Cardiac fibroblast (primary cell): ENCODE results near the gene GALNS.

Experiments
- DNase-seq, 2 donors: peaks; one replicate each; pipeline versions ENCODE4 v3.0.0 to v3.0.0-alpha.2; 2010; ENCODE audit warnings: low read depth in 2 of 2
- H3K4me3 ChIP-seq, 2 donors: replicated peaks in 1 of 2; 1 replicate in 1 of 2; 2 replicates in 1 of 2; pipeline ENCODE4 v1.5.1; 2011; ENCODE audit warnings: low read depth in 2 of 2, low read length in 2 of 2, mild to moderate bottlenecking in 2 of 2, moderate library complexity in 1 of 2
- CTCF ChIP-seq: IDR thresholded peaks from one replicate; pipeline ENCODE4 v1.5.1; 2011; ENCODE audit warnings: low read depth, mild to moderate bottlenecking, low read length, inconsistent platforms

GALNS gene

DNA sequence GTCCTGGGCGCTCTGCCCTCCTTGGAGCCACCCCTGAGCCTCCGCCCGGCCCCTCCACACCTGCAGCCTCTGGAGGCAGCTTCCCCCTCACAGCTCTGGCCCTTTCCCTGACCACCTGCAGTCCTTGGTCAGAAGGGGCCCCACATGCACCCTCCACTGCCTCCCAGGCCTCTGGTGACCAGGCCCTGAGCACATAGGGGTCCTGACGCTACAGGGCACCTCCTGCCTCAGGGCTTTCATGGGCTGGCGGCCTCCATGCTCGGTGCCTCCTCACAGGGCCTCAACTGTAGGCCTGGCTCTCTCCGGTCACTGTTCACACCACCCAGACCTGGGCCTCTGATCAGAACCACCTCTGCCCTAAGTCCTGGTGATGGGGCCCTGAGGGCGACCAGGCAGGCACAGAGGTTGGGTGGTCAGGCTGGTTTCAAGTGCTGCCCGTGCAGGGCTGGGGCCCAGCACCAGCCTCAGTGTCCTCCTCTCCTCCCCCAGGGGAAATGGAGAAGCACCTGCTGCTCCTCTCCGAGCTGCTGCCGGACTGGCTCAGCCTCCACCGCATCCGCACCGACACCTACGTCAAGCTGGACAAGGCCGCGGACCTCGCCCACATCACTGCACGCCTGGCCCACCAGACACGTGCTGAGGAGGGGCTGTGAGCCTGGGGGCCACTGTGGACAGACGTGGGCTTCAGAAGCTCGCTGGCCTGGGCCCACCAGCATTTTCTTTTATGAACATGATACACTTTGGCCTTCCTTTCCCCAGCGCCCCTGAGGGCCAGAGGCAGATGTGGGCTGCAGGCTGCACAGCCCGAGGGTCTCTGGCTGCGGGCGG lies 48.9 kb downstream of the GALNS start:
- TF ChIP-seq CTCF, result no peak
- no peak for DNase-seq
- no peak overlapping the region for H3K4me3 ChIP-seq

GRCh38 chr16:88807142-88807625 lies 49.6 kb downstream of the GALNS start:
- no peak for TF ChIP-seq CTCF
- H3K4me3 ChIP-seq, result no peak overlapping the region
- DNase-seq, result no peak

GRCh38 chr16:88806491-88807111 lies 50.1 kb downstream of the GALNS start:
- TF ChIP-seq CTCF, result no peak
- no peak overlapping the region for H3K4me3 ChIP-seq
- no peak for DNase-seq

DNA sequence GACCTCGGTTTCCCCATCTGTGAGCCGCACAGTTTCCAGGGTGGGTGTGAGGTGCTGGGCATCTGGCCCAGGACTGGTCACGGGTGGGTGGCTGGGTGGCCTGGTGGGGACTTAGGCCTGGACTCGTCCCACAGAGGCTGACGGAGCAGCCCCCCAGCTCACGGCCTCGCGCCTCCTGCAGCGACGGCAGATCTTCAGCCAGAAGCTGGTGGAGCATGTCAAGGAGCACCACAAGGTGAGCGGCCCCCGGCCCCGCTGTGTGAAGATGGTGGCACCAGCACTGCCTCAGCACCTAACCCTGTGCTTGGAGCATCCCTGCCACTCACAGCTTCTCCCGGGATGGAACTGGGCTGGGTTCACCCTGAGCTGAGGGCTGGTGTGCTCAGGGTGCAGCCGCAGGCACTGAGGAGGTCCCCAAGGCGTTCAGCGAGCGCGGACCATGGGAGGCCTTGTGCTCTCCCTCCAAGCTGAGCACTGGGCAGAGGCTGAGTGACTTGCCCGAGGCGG lies 50.8 kb downstream of the GALNS start:
- no peak for TF ChIP-seq CTCF
- no peak overlapping the region for H3K4me3 ChIP-seq

GRCh38 chr16:88805340-88805715 lies 51.4 kb downstream of the GALNS start:
- no peak overlapping the region for H3K4me3 ChIP-seq
- no peak for TF ChIP-seq CTCF
- no peak for DNase-seq

More for the DNA sequence above, 50.8 kb downstream of the GALNS start:
- DNase-seq, result no peak

DNA sequence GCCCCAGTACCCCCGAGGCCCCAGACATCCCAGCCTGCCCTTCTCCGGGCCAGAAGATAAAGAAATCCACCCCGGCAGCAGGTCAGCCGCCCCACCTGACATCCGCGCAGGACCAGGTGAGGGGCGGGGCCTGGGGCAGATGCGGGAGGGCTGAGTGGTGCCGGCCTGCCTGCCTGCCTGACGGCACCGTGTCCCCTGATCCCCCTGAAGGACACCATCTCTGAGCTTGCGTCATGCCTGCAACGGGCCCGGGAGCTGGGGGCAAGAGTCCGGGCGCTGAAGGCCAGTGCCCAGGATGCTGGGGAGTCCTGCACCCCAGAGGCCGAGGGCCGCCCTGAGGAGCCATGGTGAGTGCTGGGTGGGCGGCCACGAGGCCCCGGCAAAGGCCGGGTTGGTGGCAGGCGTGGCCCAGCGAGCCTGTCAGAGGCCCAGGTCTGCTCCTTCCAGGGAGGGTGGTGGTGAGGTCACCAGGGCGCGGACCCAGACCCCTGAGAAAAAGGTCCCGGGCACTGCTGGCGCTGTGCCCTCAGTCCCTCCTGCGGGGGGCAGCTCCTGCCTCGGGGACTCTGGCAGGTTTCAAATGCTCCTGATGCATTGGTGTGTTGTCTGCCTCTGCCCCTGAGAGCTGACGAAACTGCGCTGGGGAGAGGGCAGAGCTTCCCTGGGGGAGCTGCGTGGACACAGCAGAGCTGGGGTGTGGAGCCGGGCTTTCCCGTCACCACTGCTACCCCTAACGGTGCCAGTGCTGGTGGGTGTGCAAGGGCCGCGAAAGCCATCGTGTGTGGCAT lies 52.0 kb downstream of the GALNS start:
- no peak for DNase-seq
- no peak for TF ChIP-seq CTCF
- peak overlapping the region; percentile 35 to 64 for H3K4me3 ChIP-seq
